ENCODE measurements around the gene NFKBIB. TPM values are rescaled to one million over a fixed set of nuclear protein-coding genes. Genes with fewer than 3 reads are reported as not detected.

The NFKBIB gene
- total RNA-seq, 1 experiment from 2014 or later = 33.8 TPM

- H3K27ac ChIP-seq (ENCODE audit: insufficient read length, low read depth, low read length) = no peak overlapping the region
- no peak overlapping the region for H3K18ac ChIP-seq (ENCODE audit: insufficient read length, low read depth, low read length)
- no peak overlapping the region for H2BK12ac ChIP-seq (ENCODE audit: insufficient read length, low read depth, low read length)
- H3K4me2 ChIP-seq (ENCODE audit: insufficient read depth, insufficient read length, low read length) = no peak overlapping the region
- Mint-ChIP-seq H3K4me1 (peaks cover 11 to 16% of the 10 kb centered on the region in 2 experiments), H3K27ac (no peak overlapping the region), H3K9me3 (peaks cover 7 to 11% of the 10 kb centered on the region in 2 experiments), H3K4me3 (no peak overlapping the region), H3K36me3 (ENCODE audit: insufficient read depth in 1 of 3, low read depth in 3 of 3) (peaks cover 4 to 5% (median 5%) of the 10 kb centered on the region in 3 experiments), H3K27me3 (ENCODE audit: low read depth) (peaks cover 6% of the 10 kb centered on the region)
- H3K4ac ChIP-seq (ENCODE audit: low read depth, low read length) = no peak overlapping the region
- H2BK20ac ChIP-seq (ENCODE audit: low read depth, low read length, poor library complexity, severe bottlenecking) = no peak overlapping the region
- no peak overlapping the region for H3K9ac ChIP-seq (ENCODE audit: extremely low read depth, insufficient read length, low read length)
- H4K8ac ChIP-seq (replicated peaks; ENCODE audit: insufficient read length, low read depth, low read length) = no peak overlapping the region
- no peak overlapping the region for H3T11ph ChIP-seq (ENCODE audit: low read length)
- no peak overlapping the region for H4K91ac ChIP-seq (ENCODE audit: insufficient read length, low read depth, low read length)
- no peak for TF ChIP-seq CTCF (conservative IDR thresholded peaks at IDR 0.05)
- no peak overlapping the region for H2BK120ac ChIP-seq (ENCODE audit: low read depth, low read length, poor library complexity, severe bottlenecking)
- no peak overlapping the region for H3K56ac ChIP-seq (ENCODE audit: insufficient read length, low read depth, low read length)
- no peak overlapping the region for H3K23ac ChIP-seq (ENCODE audit: insufficient read length, low read depth, low read length)
- no peaks in the 10 kb centered on the region for H3K79me1 ChIP-seq (ENCODE audit: insufficient read depth, low read depth, low read length, poor library complexity, severe bottlenecking)
- H3K23me2 ChIP-seq (ENCODE audit: insufficient read length, low read depth, low read length, poor library complexity, severe bottlenecking) = no peaks in the 10 kb centered on the region
- no peak overlapping the region for H2AK5ac ChIP-seq (ENCODE audit: insufficient read length, low read length)
- H3K4me1 ChIP-seq (ENCODE audit: insufficient read depth, low read length) = no peaks in the 10 kb centered on the region; the same call in 1 of the 2 replicates
- no CpG with 5 or more reads among the region's 3 CpGs for WGBS (ENCODE audit: extremely low coverage, insufficient read length, low lambda C conversion rate)
- DNase-seq = no peak
- H3K9me3 ChIP-seq (ENCODE audit: control insufficient read depth, low read depth, low read length) = no peaks in the 10 kb centered on the region
- H2AFZ ChIP-seq (ENCODE audit: low read length) = no peak overlapping the region
- H4K20me1 ChIP-seq (ENCODE audit: control insufficient read depth, insufficient read depth, insufficient read length) = no peaks in the 10 kb centered on the region
- no peaks in the 10 kb centered on the region for H3K27me3 ChIP-seq (ENCODE audit: insufficient read depth, low read length)
- H4K5ac ChIP-seq (ENCODE audit: insufficient read length, low read depth, low read length) = no peak overlapping the region
- H3K14ac ChIP-seq (ENCODE audit: insufficient read depth, low read length) = no peak overlapping the region
- no peak overlapping the region for H2BK15ac ChIP-seq (ENCODE audit: low read depth, low read length)
- H2BK5ac ChIP-seq (ENCODE audit: insufficient read length, low read length) = no peak overlapping the region
- no peaks in the 10 kb centered on the region for H3K79me2 ChIP-seq (ENCODE audit: insufficient read depth, low read length)
Observed at GRCh38 chr19:38861368-38861767, 38.4 kb upstream of the NFKBIB start.
